PC-9 (cell line): ENCODE data around the gene CCDC158.

Experiments used
- CTCF ChIP-seq: fragments of 200-600 bp; sonication (generic); conservative IDR thresholded peaks from 2 replicates; pipeline ENCODE4 v1.6.1; 2017; ENCODE audit warnings: mixed run types, antibody characterized with exemption, mild to moderate bottlenecking, moderate library complexity
- EZH2 ChIP-seq: fragments of 200-600 bp; sonication (generic); IDR thresholded peaks from 2 replicates; pipeline ENCODE4 v1.8.0; 2017; ENCODE audit warnings: antibody characterized with exemption, low read depth

GRCh38 chr4:76276813-76277212, 144.1 kb downstream of the CCDC158 start:
- TF ChIP-seq CTCF (no peak), EZH2 (no peak)
